Tibial nerve (tissue), 4 donors: Measurements from ENCODE around the gene IL3.

Experiments
- CTCF ChIP-seq, 5 experiments: fragments of 200-600 bp in 3 of 5; fragments of 450-650 bp in 2 of 5; sonication (generic) in 3 of 5; IDR thresholded peaks; one replicate each; pipeline ENCODE4 v1.5.1; 2016 to 2019; ENCODE audit warnings: antibody characterized with exemption in 5 of 5, mild to moderate bottlenecking in 3 of 5, moderate library complexity in 2 of 5
- EP300 ChIP-seq, 2 donors: sonication (generic); formaldehyde crosslinking; IDR thresholded peaks; one replicate each; pipeline ENCODE4 v1.6.1; 2017; ENCODE audit warnings: antibody characterized with exemption in 2 of 2, mild to moderate bottlenecking in 1 of 2

GRCh38 chr5:132105688-132106087 is 45.2 kb downstream of the IL3 start:
- no peak for TF ChIP-seq CTCF (IDR thresholded peaks at IDR 0.05)
- no peak for TF ChIP-seq EP300 (IDR thresholded peaks at IDR 0.05)
